H1 (cell line): ENCODE results near the gene CHMP4B.

ENCODE experiments used
- POLR2A ChIP-seq, 2 experiments: IDR thresholded peaks; 1 replicate in 1 of 2; 2 replicates in 1 of 2; pipeline ENCODE4 v1.6.1; 2011; ENCODE audit warnings: low read depth in 2 of 2, low read length in 2 of 2, mild to moderate bottlenecking in 2 of 2; ENCODE audit errors: control extremely low read depth in 1 of 2
- SIN3A ChIP-seq, 2 experiments: IDR thresholded peaks in 1 of 2; conservative IDR thresholded peaks in 1 of 2; 2 replicates each; pipeline ENCODE4 v1.6.1; 2011 to 2012; ENCODE audit warnings: low read length in 2 of 2, improper control_type of control experiment in 1 of 2, low read depth in 1 of 2, mild to moderate bottlenecking in 1 of 2

DNA sequence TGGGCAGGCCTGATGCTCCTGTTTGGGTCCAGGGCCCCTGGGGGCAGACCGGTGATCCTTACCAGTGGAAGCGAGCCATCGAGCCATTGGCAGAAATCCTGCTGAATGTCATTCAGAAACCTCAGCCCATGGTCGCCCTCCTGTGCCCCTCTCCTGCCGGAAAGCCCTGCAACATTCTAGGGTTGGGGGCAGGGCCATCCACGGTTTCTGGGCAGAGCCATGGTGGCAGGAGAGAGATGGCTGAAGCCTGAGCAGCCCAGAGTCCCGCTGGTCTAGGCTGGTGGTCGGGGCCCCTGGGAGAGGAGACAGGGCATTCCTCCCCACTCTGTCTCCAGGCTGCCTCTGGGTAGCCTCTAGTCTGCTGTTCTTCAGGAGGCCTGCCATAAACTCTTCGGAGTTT, 19.6 kb upstream of the CHMP4B start:
- TF ChIP-seq POLR2A (IDR thresholded peaks at IDR 0.05; ENCODE audit: control extremely low read depth in 1 of 2, low read depth in 2 of 2, low read length in 2 of 2) (no peak), SIN3A (conservative IDR thresholded peaks at IDR 0.05 in 1 of 2, IDR thresholded peaks at IDR 0.05 in 1 of 2; ENCODE audit: low read depth in 1 of 2, low read length in 2 of 2) (no peak)
